GM20000 (cell line): ENCODE measurements around the gene SLC41A2.
"Not testable (repeated sequence)": the region's sequence is repeated elsewhere in the genome, so short reads cannot be mapped to it uniquely, and the experiment has no call there.

Experiments used
- DNase-seq: peaks from one replicate; pipeline ENCODE4 v3.0.0; 2012; ENCODE audit warnings: low spot score
- CTCF ChIP-seq: IDR thresholded peaks from 2 replicates; pipeline ENCODE4 v1.5.1; 2012; ENCODE audit warnings: mild to moderate bottlenecking, control low read depth; ENCODE audit errors: extremely low read depth, missing control alignments

The SLC41A2 gene

GRCh38 chr12:104953323-104953722 lies 4.8 kb downstream of the SLC41A2 start:
- no peak for DNase-seq
- no peak for TF ChIP-seq CTCF

- no peak for TF ChIP-seq CTCF
- no peak for DNase-seq
These were observed 5.3 kb downstream of the SLC41A2 start for GRCh38 chr12:104952816-104953215.

- no peak for DNase-seq
- no peak for TF ChIP-seq CTCF
These were observed 6.2 kb downstream of the SLC41A2 start for GRCh38 chr12:104951759-104952509.

GRCh38 chr12:104948716-104949115 lies 9.4 kb downstream of the SLC41A2 start:
- not testable (repeated sequence) for DNase-seq

GRCh38 chr12:104944252-104944651 lies 13.8 kb downstream of the SLC41A2 start:
- no peak for TF ChIP-seq CTCF

GRCh38 chr12:104943401-104943800 lies 14.7 kb downstream of the SLC41A2 start:
- not testable (repeated sequence) for DNase-seq

More at GRCh38 chr12:104944252-104944651, 13.8 kb downstream of the SLC41A2 start:
- no peak for DNase-seq

- no peak for TF ChIP-seq CTCF
These were observed 16.0 kb downstream of the SLC41A2 start for GRCh38 chr12:104942075-104942474.

GRCh38 chr12:104941454-104941853 lies 16.6 kb downstream of the SLC41A2 start:
- TF ChIP-seq CTCF = no peak
- DNase-seq = no peak

More at GRCh38 chr12:104942075-104942474, 16.0 kb downstream of the SLC41A2 start:
- no peak for DNase-seq
